Activated CD4-positive, alpha-beta T cell treated with anti-CD3 and anti-CD28 coated beads for 4 hours (primary cell): ENCODE data around the gene LCE1D.

Experiments
- DNase-seq, 2 donors: peaks; one replicate each; pipeline ENCODE4 v3.0.0-alpha.2; 2020

The LCE1D gene

DNA sequence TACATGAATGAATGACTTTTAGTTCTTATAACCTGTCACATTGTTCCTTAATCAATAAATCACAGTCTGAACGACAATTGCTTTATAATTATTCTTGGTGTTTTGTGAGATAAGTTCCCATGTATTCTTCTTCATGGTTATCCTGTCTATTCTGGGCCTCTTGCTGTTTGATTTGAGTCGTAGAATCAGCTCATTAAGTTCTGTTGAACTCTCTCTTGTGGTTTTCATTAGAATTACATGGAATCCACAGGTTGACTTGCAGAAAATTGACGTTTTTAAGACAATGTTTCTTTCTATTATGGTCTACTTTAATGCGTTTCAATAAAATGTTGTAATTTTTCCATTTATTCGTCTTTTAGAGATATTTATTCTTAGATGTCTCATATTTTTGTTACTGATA is 26.8 kb downstream of the LCE1D start:
- DNase-seq, result no peak

GRCh38 chr1:152824964-152825363 is 28.4 kb downstream of the LCE1D start:
- DNase-seq, result no peak

DNA sequence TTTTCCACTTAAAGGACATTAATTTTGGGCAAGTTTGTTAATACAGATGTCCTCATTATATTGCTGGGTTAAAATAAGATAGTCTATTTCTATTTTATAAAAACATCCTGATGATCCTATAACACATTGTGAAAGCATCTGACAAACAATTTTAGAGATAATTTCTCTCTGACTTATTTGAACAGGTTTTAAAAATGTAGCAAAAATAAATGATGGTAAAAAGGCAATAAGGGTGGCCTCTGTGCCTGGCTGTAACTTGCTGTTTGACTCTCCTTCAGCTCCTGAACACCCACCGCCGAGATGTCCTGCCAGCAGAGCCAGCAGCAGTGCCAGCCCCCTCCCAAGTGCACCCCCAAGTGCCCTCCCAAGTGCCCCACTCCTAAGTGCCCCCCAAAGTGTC is 30.7 kb downstream of the LCE1D start, which contains the start of gene LCE1A:
Gene LCE1A, plus strand, starts transcription at position 301 of the 400 bp plus-strand sequence. Its CDS starts 0 bp downstream, at position 301.
- no peak for DNase-seq

- DNase-seq, result no peak
Observed at GRCh38 chr1:152836870-152837269, 40.3 kb downstream of the LCE1D start.

GRCh38 chr1:152842556-152842955 is 46.0 kb downstream of the LCE1D start, which contains the start of gene LCE6A:
TSS of gene LCE6A (plus strand) at chr1:152842856. CDS start at chr1:152843521, 665 bp downstream.
- DNase-seq, result no peak
